Activated CD8-positive, alpha-beta memory T cell treated with anti-CD3 and anti-CD28 coated beads, Interleukin-2, amount 10 ng/mL, durations not matched to agents 7 days and 5 days (primary cell): ENCODE results near the gene ZNF12. TPM values are rescaled to one million over a fixed set of nuclear protein-coding genes. Genes with fewer than 3 reads are reported as not detected.

ENCODE experiments used
- ATAC-seq: fragments of 150-1000 bp; cut with Tn5 transposase; one replicate; pipeline ENCODE4 v1.10.0; 2021; ENCODE audit warnings: moderate library complexity
- CTCF ChIA-PET: fragments of 350-600 bp; sonication (Branson Sonifier 250); formaldehyde crosslinking; loops from one replicate; lab custom pipeline; 2021; ENCODE audit warnings: antibody characterized with exemption; lab: Charles Lee
- DNase-seq: peaks from one replicate; pipeline ENCODE4 v3.0.0-alpha.2; 2020
- H3K27ac Mint-ChIP-seq: one replicate; pipeline ENCODE4 v1.8.0; 2021; ENCODE audit warnings: mild to moderate bottlenecking, mixed read lengths
- H3K27me3 Mint-ChIP-seq: one replicate; pipeline ENCODE4 v1.8.0; 2021; ENCODE audit warnings: mixed read lengths
- H3K36me3 Mint-ChIP-seq: one replicate; pipeline ENCODE4 v1.8.0; 2021; ENCODE audit warnings: mild to moderate bottlenecking, mixed read lengths
- H3K4me1 Mint-ChIP-seq: one replicate; pipeline ENCODE4 v1.8.0; 2021; ENCODE audit warnings: mixed read lengths
- H3K4me3 Mint-ChIP-seq: one replicate; pipeline ENCODE4 v1.8.0; 2021; ENCODE audit warnings: mild to moderate bottlenecking, moderate library complexity, mixed read lengths
- H3K9me3 Mint-ChIP-seq: one replicate; pipeline ENCODE4 v1.8.0; 2022; ENCODE audit warnings: low read depth, mixed read lengths
- total RNA-seq, 2 experiments: library from RNA; stranded (reverse); gene quantifications; one replicate each; pipeline ENCODE4 v1.2.3, GENCODE V29; 2021

Gene ZNF12
- total RNA-seq, 2 experiments from 2014 or later = 17.3 to 25.1 TPM

GRCh38 chr7:6648815-6649104 is 58.0 kb downstream of the ZNF12 start:
- Mint-ChIP-seq H3K36me3 (peaks cover 76% of the 10 kb centered on the region), H3K9me3 (peaks cover 4% of the 10 kb centered on the region), H3K4me1 (no peaks in the 10 kb centered on the region), H3K27ac (no peak overlapping the region), H3K4me3 (no peak overlapping the region), H3K27me3 (no peaks in the 10 kb centered on the region)
- ATAC-seq (no peak), DNase-seq (no peak)
- CTCF ChIA-PET = interaction anchor here (1.0 to 1.4 kb wide), 2 partner anchors 11 to 28 kb away, joined by 3 to 4 read pairs; no protein-coding TSS in a partner anchor

GRCh38 chr7:6648066-6648814 is 58.5 kb downstream of the ZNF12 start:
- CTCF ChIA-PET = interaction anchor here (1.0 kb wide), 1 partner anchor 27 kb away, joined by 3 read pairs; no protein-coding TSS in a partner anchor
- no peaks in the 10 kb centered on the region for H3K4me1 Mint-ChIP-seq
- H3K36me3 Mint-ChIP-seq = peaks cover 81% of the 10 kb centered on the region
- no peak overlapping the region for H3K4me3 Mint-ChIP-seq
- H3K27ac Mint-ChIP-seq = no peak overlapping the region
- no peak for DNase-seq
- ATAC-seq = no peak
- H3K27me3 Mint-ChIP-seq = no peaks in the 10 kb centered on the region
- H3K9me3 Mint-ChIP-seq = peaks cover 4% of the 10 kb centered on the region

- ATAC-seq (no peak), DNase-seq (no peak)
- peaks cover 4% of the 10 kb centered on the region for H3K9me3 Mint-ChIP-seq
- CTCF ChIA-PET = no interaction called here
- H3K4me3 Mint-ChIP-seq = no peak overlapping the region
- H3K36me3 Mint-ChIP-seq = peaks cover 80% of the 10 kb centered on the region
- H3K27me3 Mint-ChIP-seq = no peaks in the 10 kb centered on the region
- no peak overlapping the region for H3K27ac Mint-ChIP-seq
- H3K4me1 Mint-ChIP-seq = no peaks in the 10 kb centered on the region
Observed at GRCh38 chr7:6647541-6647940, 59.2 kb downstream of the ZNF12 start.

- no peak overlapping the region for H3K4me3 Mint-ChIP-seq
Observed at GRCh38 chr7:6647080-6647479, 59.7 kb downstream of the ZNF12 start.

GRCh38 chr7:6646465-6646864 is 60.3 kb downstream of the ZNF12 start:
- Mint-ChIP-seq H3K27me3 (no peaks in the 10 kb centered on the region), H3K4me3 (no peak overlapping the region), H3K36me3 (peaks cover 81% of the 10 kb centered on the region), H3K27ac (no peak overlapping the region), H3K4me1 (no peaks in the 10 kb centered on the region), H3K9me3 (peaks cover 4% of the 10 kb centered on the region)
- DNase-seq = no peak
- ATAC-seq = no peak
- CTCF ChIA-PET = no interaction called here

More at GRCh38 chr7:6647080-6647479, 59.7 kb downstream of the ZNF12 start:
- CTCF ChIA-PET = no interaction called here
- Mint-ChIP-seq H3K27ac (no peak overlapping the region), H3K27me3 (no peaks in the 10 kb centered on the region), H3K9me3 (peaks cover 4% of the 10 kb centered on the region), H3K4me1 (no peaks in the 10 kb centered on the region), H3K36me3 (peaks cover 81% of the 10 kb centered on the region)
- DNase-seq (no peak), ATAC-seq (no peak)

- no peaks in the 10 kb centered on the region for H3K27me3 Mint-ChIP-seq
- ATAC-seq (no peak), DNase-seq (no peak)
- no peaks in the 10 kb centered on the region for H3K9me3 Mint-ChIP-seq
- H3K4me3 Mint-ChIP-seq = no peak overlapping the region
- CTCF ChIA-PET = no interaction called here
- H3K4me1 Mint-ChIP-seq = peaks cover 5% of the 10 kb centered on the region
- H3K36me3 Mint-ChIP-seq = peaks cover 76% of the 10 kb centered on the region
- no peak overlapping the region for H3K27ac Mint-ChIP-seq
Observed at GRCh38 chr7:6644728-6645127, 62.0 kb downstream of the ZNF12 start.

- no peaks in the 10 kb centered on the region for H3K9me3 Mint-ChIP-seq
- DNase-seq = no peak
- H3K4me3 Mint-ChIP-seq = no peak overlapping the region
- H3K36me3 Mint-ChIP-seq = peaks cover 76% of the 10 kb centered on the region
- H3K27ac Mint-ChIP-seq = no peak overlapping the region
- peaks cover 11% of the 10 kb centered on the region for H3K4me1 Mint-ChIP-seq
- ATAC-seq = no peak
- CTCF ChIA-PET = interaction anchor here (0.6 kb wide), 1 partner anchor 50 kb away, joined by 3 read pairs; no protein-coding TSS in a partner anchor
- no peaks in the 10 kb centered on the region for H3K27me3 Mint-ChIP-seq
Observed at GRCh38 chr7:6643915-6644625, 62.7 kb downstream of the ZNF12 start.

GRCh38 chr7:6642861-6643640 is 63.7 kb downstream of the ZNF12 start:
- no peaks in the 10 kb centered on the region for H3K27me3 Mint-ChIP-seq
- no peak for ATAC-seq
- no peak overlapping the region for H3K27ac Mint-ChIP-seq
- DNase-seq = no peak
- no peak overlapping the region for H3K4me3 Mint-ChIP-seq
- H3K9me3 Mint-ChIP-seq = no peaks in the 10 kb centered on the region
- peaks cover 21% of the 10 kb centered on the region for H3K4me1 Mint-ChIP-seq
- H3K36me3 Mint-ChIP-seq = peaks cover 71% of the 10 kb centered on the region
- CTCF ChIA-PET = no interaction called here

- Mint-ChIP-seq H3K36me3 (peaks cover 65% of the 10 kb centered on the region), H3K27me3 (no peaks in the 10 kb centered on the region), H3K4me1 (peaks cover 24% of the 10 kb centered on the region), H3K9me3 (no peaks in the 10 kb centered on the region), H3K27ac (no peak overlapping the region), H3K4me3 (no peak overlapping the region)
- ATAC-seq (no peak), DNase-seq (no peak)
- CTCF ChIA-PET = no interaction called here
Observed at GRCh38 chr7:6642239-6642839, 64.4 kb downstream of the ZNF12 start.

GRCh38 chr7:6641305-6642035 is 65.3 kb downstream of the ZNF12 start:
- H3K36me3 Mint-ChIP-seq = peaks cover 57% of the 10 kb centered on the region
- ATAC-seq (no peak), DNase-seq (no peak)
- no peak overlapping the region for H3K4me3 Mint-ChIP-seq
- CTCF ChIA-PET = no interaction called here
- no peaks in the 10 kb centered on the region for H3K9me3 Mint-ChIP-seq
- H3K4me1 Mint-ChIP-seq = peaks cover 24% of the 10 kb centered on the region
- no peak overlapping the region for H3K27ac Mint-ChIP-seq
- no peaks in the 10 kb centered on the region for H3K27me3 Mint-ChIP-seq

- H3K27ac Mint-ChIP-seq = no peak overlapping the region
- no peak overlapping the region for H3K4me3 Mint-ChIP-seq
- no peaks in the 10 kb centered on the region for H3K27me3 Mint-ChIP-seq
- H3K36me3 Mint-ChIP-seq = peaks cover 52% of the 10 kb centered on the region
- H3K9me3 Mint-ChIP-seq = no peaks in the 10 kb centered on the region
- H3K4me1 Mint-ChIP-seq = peaks cover 27% of the 10 kb centered on the region
- DNase-seq = no peak
- no peak for ATAC-seq
- CTCF ChIA-PET = interaction anchor here (0.6 kb wide), 1 partner anchor 155 kb away, joined by 3 read pairs; no protein-coding TSS in a partner anchor
Observed at GRCh38 chr7:6640246-6640721, 66.5 kb downstream of the ZNF12 start.

GRCh38 chr7:6639627-6640026 is 67.1 kb downstream of the ZNF12 start:
- DNase-seq = no peak
- H3K9me3 Mint-ChIP-seq = no peaks in the 10 kb centered on the region
- no peak overlapping the region for H3K27ac Mint-ChIP-seq
- H3K4me1 Mint-ChIP-seq = peaks cover 29% of the 10 kb centered on the region
- peaks cover 46% of the 10 kb centered on the region for H3K36me3 Mint-ChIP-seq
- no peaks in the 10 kb centered on the region for H3K27me3 Mint-ChIP-seq
- H3K4me3 Mint-ChIP-seq = no peak overlapping the region
- no peak for ATAC-seq
- CTCF ChIA-PET = interaction anchor here (2.2 kb wide), 1 partner anchor 19 kb away, joined by 6 read pairs; no protein-coding TSS in a partner anchor
